Gastroesophageal sphincter (tissue), 3 donors: ENCODE results near the gene MAPT.

Experiments used
- CTCF ChIP-seq, 4 experiments: fragments of 200-600 bp in 2 of 4; fragments of 450-650 bp in 2 of 4; sonication (generic) in 1 of 4; IDR thresholded peaks; one replicate each; pipeline ENCODE4 v1.5.1; 2017 to 2019; ENCODE audit warnings: antibody characterized with exemption in 4 of 4, mild to moderate bottlenecking in 2 of 4, moderate library complexity in 2 of 4
- POLR2A ChIP-seq, 2 donors: fragments of 450-650 bp; IDR thresholded peaks; one replicate each; pipeline ENCODE4 v1.6.1; 2017; ENCODE audit warnings: antibody characterized with exemption in 2 of 2, mild to moderate bottlenecking in 2 of 2, moderate library complexity in 1 of 2

GRCh38 chr17:45939395-45939794 is 45.0 kb downstream of the MAPT start:
- TF ChIP-seq CTCF (IDR thresholded peaks at IDR 0.05), result no peak
- no peak for TF ChIP-seq POLR2A (IDR thresholded peaks at IDR 0.05)
